H1 (cell line): ENCODE data around the gene KIF26B. TPM values are rescaled to one million over a fixed set of nuclear protein-coding genes. Genes with fewer than 3 reads are reported as not detected.

ENCODE experiments used
- CTCF ChIA-PET: fragments of 300-600 bp; sonication (Branson Sonifier 250); formaldehyde crosslinking; loops from one replicate; lab custom pipeline; 2021; ENCODE audit not compliant: partially characterized antibody; lab: Charles Lee
- POLR2A ChIA-PET: fragments of 300-600 bp; sonication (Branson Sonifier 250); formaldehyde crosslinking; loops from one replicate; lab custom pipeline; 2021; ENCODE audit warnings: inconsistent platforms; ENCODE audit not compliant: partially characterized antibody; lab: Charles Lee
- DNase-seq, 2 experiments: peaks; one replicate each; pipeline versions ENCODE4 v3.0.0 to v3.0.0-alpha.2; 2010 to 2022; ENCODE audit warnings: low spot score in 2 of 2, low read depth in 1 of 2, mixed read lengths in 1 of 2
- FAIRE-seq: peaks from 2 replicates; lab custom pipeline; 2011; peaks lifted over from hg19 to GRCh38; lab: Jason Lieb, UNC
- H2AFZ ChIP-seq: 2 replicates; pipeline ENCODE4 v1.8.1; 2012; ENCODE audit warnings: low read length, inconsistent platforms
- H2AK5ac ChIP-seq: 2 replicates; pipeline ENCODE4 v1.6.1; 2013; ENCODE audit warnings: low read depth, low read length
- H2BK120ac ChIP-seq: replicated peaks from 2 replicates; pipeline ENCODE3; 2013; ENCODE audit warnings: low read depth, low read length, inconsistent platforms
- H2BK12ac ChIP-seq: 2 replicates; pipeline ENCODE4 v1.6.1; 2013; ENCODE audit warnings: low read depth, low read length
- H2BK15ac ChIP-seq: 2 replicates; pipeline ENCODE4 v1.6.1; 2013; ENCODE audit warnings: low read length
- H2BK20ac ChIP-seq: 2 replicates; pipeline ENCODE4 v1.6.1; 2013; ENCODE audit warnings: low read length
- H2BK5ac ChIP-seq: 2 replicates; pipeline ENCODE4 v1.6.1; 2013; ENCODE audit warnings: low read depth, low read length
- H3K14ac ChIP-seq: 2 replicates; pipeline ENCODE4 v1.6.1; 2013; ENCODE audit warnings: inconsistent platforms; ENCODE audit not compliant: insufficient read length
- H3K18ac ChIP-seq: 2 replicates; pipeline ENCODE4 v1.6.1; 2013; ENCODE audit warnings: low read length; ENCODE audit errors: extremely low read depth
- H3K23ac ChIP-seq: 2 replicates; pipeline ENCODE4 v1.6.1; 2013; ENCODE audit warnings: inconsistent platforms; ENCODE audit not compliant: insufficient read length
- H3K23me2 ChIP-seq: 2 replicates; pipeline ENCODE4 v1.6.1; 2013; ENCODE audit warnings: low read depth, low read length
- H3K27ac ChIP-seq: 2 replicates; pipeline ENCODE4 v1.6.1; 2011; ENCODE audit warnings: low read depth, low read length, inconsistent platforms
- H3K27me3 ChIP-seq, 4 experiments: replicated peaks in 1 of 4; 1 replicate in 1 of 4; 2 replicates in 3 of 4; pipeline versions ENCODE4 v1.6.1 to v1.8.1; 2011 to 2013; ENCODE audit warnings: low read length in 3 of 4, mild to moderate bottlenecking in 3 of 4, inconsistent platforms in 2 of 4, mixed read lengths in 2 of 4, moderate library complexity in 1 of 4; ENCODE audit not compliant: control insufficient read depth in 3 of 4, insufficient read depth in 3 of 4; ENCODE audit errors: extremely low read depth in 1 of 4
- H3K36me3 ChIP-seq, 4 experiments: 2 replicates each; pipeline versions ENCODE4 v1.6.1 to v1.8.1; 2011 to 2013; ENCODE audit warnings: mild to moderate bottlenecking in 4 of 4, low read length in 3 of 4, moderate library complexity in 2 of 4, control low read depth in 1 of 4, inconsistent platforms in 1 of 4; ENCODE audit not compliant: insufficient read depth in 4 of 4, control insufficient read depth in 2 of 4
- H3K4ac ChIP-seq: replicated peaks from 2 replicates; pipeline ENCODE3; 2013; ENCODE audit warnings: low read length, low read depth, mixed read lengths, inconsistent platforms; ENCODE audit not compliant: insufficient read length
- H3K4me1 ChIP-seq, 4 experiments: replicated peaks in 1 of 4; 1 replicate in 1 of 4; 2 replicates in 3 of 4; pipeline versions ENCODE4 v1.6.1 to v1.8.1; 2011 to 2013; ENCODE audit warnings: low read length in 3 of 4, inconsistent platforms in 2 of 4, mixed read lengths in 1 of 4; ENCODE audit not compliant: insufficient read depth in 4 of 4, control insufficient read depth in 3 of 4
- H3K4me2 ChIP-seq, 2 experiments: 2 replicates each; pipeline versions ENCODE4 v1.6.1 to v1.8.1; 2011 to 2013; ENCODE audit warnings: low read depth in 2 of 2, low read length in 2 of 2, control low read depth in 1 of 2, inconsistent platforms in 1 of 2, mild to moderate bottlenecking in 1 of 2; ENCODE audit not compliant: insufficient read depth in 1 of 2
- H3K4me3 ChIP-seq, 4 experiments: fragments of 200-600, 300-600 bp in 1 of 4; sonication (generic), shearing (Covaris generic), sonication (Bioruptor Twin) in 1 of 4; 2 replicates each; pipeline versions ENCODE4 v1.5.1 to v1.8.1; 2011 to 2016; ENCODE audit warnings: low read length in 4 of 4, low read depth in 3 of 4, control low read depth in 2 of 4, inconsistent platforms in 2 of 4, mild to moderate bottlenecking in 2 of 4, mixed read lengths in 1 of 4, moderate library complexity in 1 of 4; ENCODE audit not compliant: insufficient read depth in 2 of 4; ENCODE audit errors: extremely low read depth in 1 of 4
- H3K56ac ChIP-seq: replicated peaks from 2 replicates; pipeline ENCODE3; 2013; ENCODE audit warnings: low read depth, mild to moderate bottlenecking, mixed read lengths, low read length, inconsistent platforms; ENCODE audit not compliant: insufficient read length
- H3K79me1 ChIP-seq: 2 replicates; pipeline ENCODE4 v1.6.1; 2013; ENCODE audit warnings: low read depth, low read length, control low read depth
- H3K79me2 ChIP-seq, 2 experiments: 2 replicates each; pipeline versions ENCODE4 v1.6.1 to v1.8.1; 2012 to 2013; ENCODE audit warnings: low read length in 2 of 2, mild to moderate bottlenecking in 2 of 2, inconsistent platforms in 1 of 2; ENCODE audit not compliant: insufficient read depth in 2 of 2, control insufficient read depth in 1 of 2
- H3K9ac ChIP-seq, 4 experiments: replicated peaks in 1 of 4; 1 replicate in 1 of 4; 2 replicates in 3 of 4; pipeline versions ENCODE4 v1.6.1 to v1.8.1; 2011 to 2013; ENCODE audit warnings: low read depth in 3 of 4, low read length in 3 of 4, control low read depth in 2 of 4, mild to moderate bottlenecking in 2 of 4, moderate library complexity in 2 of 4, inconsistent platforms in 1 of 4; ENCODE audit errors: extremely low read depth in 1 of 4
- H3K9me3 ChIP-seq, 2 experiments: 2 replicates each; pipeline versions ENCODE4 v1.6.1 to v1.8.1; 2012 to 2013; ENCODE audit warnings: mild to moderate bottlenecking in 2 of 2, moderate library complexity in 2 of 2, control low read depth in 1 of 2, inconsistent platforms in 1 of 2, low read depth in 1 of 2, low read length in 1 of 2, mixed read lengths in 1 of 2; ENCODE audit not compliant: insufficient read depth in 2 of 2
- H4K20me1 ChIP-seq, 2 experiments: replicated peaks in 1 of 2; 2 replicates each; pipeline versions ENCODE3 to v1.8.1; 2011 to 2013; ENCODE audit warnings: inconsistent platforms in 2 of 2, low read length in 2 of 2, mild to moderate bottlenecking in 1 of 2; ENCODE audit not compliant: insufficient read depth in 2 of 2, control insufficient read depth in 1 of 2
- H4K5ac ChIP-seq: 2 replicates; pipeline ENCODE4 v1.6.1; 2013; ENCODE audit warnings: low read length, low read depth, mixed read lengths, inconsistent platforms; ENCODE audit not compliant: insufficient read length
- H4K8ac ChIP-seq: 2 replicates; pipeline ENCODE4 v1.8.0; 2013; ENCODE audit warnings: mild to moderate bottlenecking, moderate library complexity, low read length, inconsistent platforms; ENCODE audit not compliant: insufficient read depth; ENCODE audit errors: extremely low read depth
- H4K91ac ChIP-seq: replicated peaks from 2 replicates; pipeline ENCODE3; 2013; ENCODE audit warnings: low read length, mixed read lengths, inconsistent platforms; ENCODE audit not compliant: insufficient read length
- BACH1 ChIP-seq: IDR thresholded peaks from 2 replicates; pipeline ENCODE4 v1.6.1; 2012; ENCODE audit warnings: low read length, improper control_type of control experiment
- CBX5 ChIP-seq: fragments of 300-800, 300-1000 bp; sonication (generic); IDR thresholded peaks from 2 replicates; pipeline ENCODE4 v1.7.1; 2016; ENCODE audit warnings: antibody characterized with exemption, low read length, low read depth
- GTF2F1 ChIP-seq: IDR thresholded peaks from 2 replicates; pipeline ENCODE4 v1.6.1; 2012; ENCODE audit warnings: low read depth, low read length, improper control_type of control experiment, borderline replicate concordance
- HDAC6 ChIP-seq: IDR thresholded peaks from one replicate; pipeline ENCODE4 v1.7.1; 2012; ENCODE audit warnings: low read depth, mild to moderate bottlenecking, inconsistent platforms, low read length, moderate library complexity
- KDM5A ChIP-seq: fragments of 200-600 bp; IDR thresholded peaks from 2 replicates; pipeline ENCODE4 v1.7.1; 2012; ENCODE audit warnings: mild to moderate bottlenecking, low read length, inconsistent platforms, mixed read lengths
- MAFK ChIP-seq: IDR thresholded peaks from 2 replicates; pipeline ENCODE4 v1.6.1; 2012; ENCODE audit warnings: low read depth, mild to moderate bottlenecking, improper control_type of control experiment, low read length
- NANOG ChIP-seq: IDR thresholded peaks from 2 replicates; pipeline ENCODE4 v1.6.1; 2011; ENCODE audit warnings: low read length, low read depth, mild to moderate bottlenecking, inconsistent platforms; ENCODE audit not compliant: insufficient read depth, poor library complexity, severe bottlenecking
- NRF1 ChIP-seq: IDR thresholded peaks from 2 replicates; pipeline ENCODE4 v1.6.1; 2011; ENCODE audit warnings: mild to moderate bottlenecking, low read depth, low read length, improper control_type of control experiment
- PHF8 ChIP-seq: fragments of 200-600 bp; sonication (generic); conservative IDR thresholded peaks from 2 replicates; pipeline ENCODE4 v1.7.1; 2012; ENCODE audit warnings: low read depth, mild to moderate bottlenecking, inconsistent platforms, low read length, moderate library complexity
- POLR2A ChIP-seq, 2 experiments: IDR thresholded peaks; 1 replicate in 1 of 2; 2 replicates in 1 of 2; pipeline ENCODE4 v1.6.1; 2011; ENCODE audit warnings: low read depth in 2 of 2, low read length in 2 of 2, mild to moderate bottlenecking in 2 of 2; ENCODE audit errors: control extremely low read depth in 1 of 2
- SIRT6 ChIP-seq: IDR thresholded peaks from one replicate; pipeline ENCODE4 v1.7.1; 2012; ENCODE audit warnings: low read length, inconsistent platforms
- SUZ12 ChIP-seq: fragments of 200-600 bp; sonication (generic); IDR thresholded peaks from 2 replicates; pipeline ENCODE4 v1.6.1; 2012; ENCODE audit warnings: mild to moderate bottlenecking, inconsistent platforms, low read length, moderate library complexity, mixed read lengths
- TBP ChIP-seq: IDR thresholded peaks from 2 replicates; pipeline ENCODE4 v1.6.1; 2011; ENCODE audit warnings: low read depth, low read length, improper control_type of control experiment
- TEAD4 ChIP-seq: IDR thresholded peaks from 2 replicates; pipeline ENCODE4 v1.6.1; 2012; ENCODE audit warnings: low read depth, low read length, inconsistent platforms, mixed read lengths
- WGBS, 2 experiments: shearing (Covaris generic) in 1 of 2; methylation state at CpG; one replicate each; pipeline versions ENCODE4 v1.1.6 to v1.1.7; 2013 to 2015; ENCODE audit warnings: low lambda C conversion rate in 2 of 2, mixed read lengths in 2 of 2, inconsistent platforms in 1 of 2, low coverage in 1 of 2, missing lambda C conversion rate in 1 of 2; ENCODE audit not compliant: insufficient replicate concordance in 2 of 2, insufficient coverage in 1 of 2, insufficient read length in 1 of 2; ENCODE audit errors: extremely low coverage in 1 of 2, missing lambda C conversion rate in 1 of 2; 5-methylcytosine and 5-hydroxymethylcytosine counted together
- polyA plus RNA-seq, 7 experiments: library from polyadenylated mRNA; depleted of rRNA in 3 of 7; stranded (reverse) in 5 of 7; unstranded in 2 of 7; fragments of >200 nt in 5 of 7; fragments of 200-250 nt in 2 of 7; gene quantifications; 1 replicate in 5 of 7; 2 replicates in 1 of 7; 4 replicates in 1 of 7; pipeline versions ENCODE4 v1.2.1 to v1.2.3, GENCODE V29; 2011 to 2013; ENCODE audit warnings: missing spikeins in 2 of 7, mixed read lengths in 2 of 7
- total RNA-seq: library from RNA; stranded (reverse); fragmentation: NEBNext Ultra II Directional; extraction: Animal tissue kit (Norgen Biotek cat#: 25700); gene quantifications from 2 replicates; pipeline ENCODE4 v1.2.1, GENCODE V29; 2021

Gene KIF26B
- total and polyA plus RNA-seq, 2 of the 8 experiments (the other 6 are each of a cell fraction or from before 2014, with no cell fraction given), result 0.06 to 0.28 TPM

GRCh38 chr1:245458761-245459174 is 304.0 kb downstream of the KIF26B start:
- Histone ChIP-seq H3K36me3 (no peaks in the 10 kb centered on the region), H3K18ac (no peak overlapping the region), H3K27me3 (no peaks in the 10 kb centered on the region), H2AFZ (no peak overlapping the region), H3K79me1 (no peaks in the 10 kb centered on the region), H3K4ac (no peak overlapping the region), H4K91ac (no peak overlapping the region), H3K27ac (no peak overlapping the region), H3K23me2 (no peaks in the 10 kb centered on the region), H2BK5ac (no peak overlapping the region), H3K4me3 (no peak overlapping the region), H4K20me1 (no peaks in the 10 kb centered on the region), H3K56ac (no peak overlapping the region), H4K8ac (no peak overlapping the region), H2BK12ac (no peak overlapping the region), H4K5ac (no peak overlapping the region), H3K4me2 (no peak overlapping the region), H2AK5ac (no peak overlapping the region), H3K23ac (no peak overlapping the region), H2BK20ac (no peak overlapping the region), H2BK15ac (no peak overlapping the region), H3K14ac (no peak overlapping the region), H3K9me3 (no peaks in the 10 kb centered on the region), H3K79me2 (no peaks in the 10 kb centered on the region), H3K4me1 (peaks cover 0 to 4% (median 0%) of the 10 kb centered on the region in 4 experiments; a peak in 1 of 7 replicates), H2BK120ac (no peak overlapping the region), H3K9ac (no peak overlapping the region)
- no peak for TF ChIP-seq TBP
- TF ChIP-seq BACH1, result no peak
- no peak for TF ChIP-seq NANOG
- no peak for TF ChIP-seq SIRT6
- no peak for TF ChIP-seq POLR2A (IDR thresholded peaks at IDR 0.05; ENCODE audit: control extremely low read depth in 1 of 2, low read depth in 2 of 2, low read length in 2 of 2)
- no peak for TF ChIP-seq SUZ12
- TF ChIP-seq HDAC6, result no peak
- no peak for TF ChIP-seq MAFK
- TF ChIP-seq TEAD4, result no peak
- TF ChIP-seq PHF8, result no peak
- TF ChIP-seq CBX5, result no peak
- TF ChIP-seq KDM5A, result no peak
- TF ChIP-seq NRF1, result no peak
- TF ChIP-seq GTF2F1, result no peak
- WGBS, 2 experiments, result 83% methylated on average over 4 of the region's 4 CpGs; no CpG with 5 or more reads in 1 of the 2 experiments
- ChIA-PET POLR2A (no interaction called here), CTCF (interaction anchor here (0.8 kb wide), 1 partner anchor 78 kb away, joined by 3 read pairs; no protein-coding TSS in a partner anchor)
- DNase-seq, result no peak
- no peak for FAIRE-seq
